Measurements from ENCODE around the gene MSS51. TPM values are rescaled to one million over a fixed set of nuclear protein-coding genes. Genes with fewer than 3 reads are reported as not detected.
"Not testable (repeated sequence)": the region's sequence is repeated elsewhere in the genome, so short reads cannot be mapped to it uniquely, and the experiment has no call there.

The MSS51 gene
- total RNA-seq, 2 experiments from 2014 or later = 2.9 to 4.1 TPM

DNA sequence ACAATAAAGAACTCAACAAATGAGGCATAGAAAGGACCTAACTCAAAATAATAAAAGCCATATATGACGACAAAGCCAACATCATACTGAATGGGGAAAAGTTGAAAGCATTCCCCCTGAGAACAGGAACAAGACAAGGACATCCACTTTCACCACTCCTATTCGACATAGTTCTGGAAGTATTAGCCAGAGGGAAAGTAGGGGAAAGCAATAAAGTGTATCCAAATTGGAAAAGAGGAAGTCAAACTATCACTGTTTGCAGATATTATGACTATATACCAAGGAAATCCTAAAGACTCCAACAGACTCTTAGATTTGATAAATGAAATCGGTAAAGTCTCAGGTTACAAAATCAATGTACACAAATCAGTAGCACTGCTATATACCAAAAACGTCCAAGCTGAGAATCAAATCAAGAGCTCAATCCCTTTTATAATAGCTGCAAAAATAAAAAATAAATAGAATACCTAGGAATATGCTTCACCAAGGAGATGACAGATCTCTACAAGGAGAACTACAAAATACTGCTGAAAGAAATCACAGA is 24.3 kb downstream of the MSS51 start:
- H3K4me1 Mint-ChIP-seq = peaks cover 43% of the 10 kb centered on the region
- DNase-seq = no peak
- H3K4me3 Mint-ChIP-seq = no peak overlapping the region
- H3K27ac Mint-ChIP-seq = no peak overlapping the region
- H3K27me3 Mint-ChIP-seq = no peaks in the 10 kb centered on the region
- H3K36me3 Mint-ChIP-seq = peaks cover 27% of the 10 kb centered on the region
- no peak for ATAC-seq
- H3K9me3 Mint-ChIP-seq (ENCODE audit: low read depth) = no peaks in the 10 kb centered on the region
- CTCF ChIA-PET = interaction anchor here (1.0 kb wide), 1 partner anchor 235 kb away, joined by 4 read pairs; no protein-coding TSS in a partner anchor

DNA sequence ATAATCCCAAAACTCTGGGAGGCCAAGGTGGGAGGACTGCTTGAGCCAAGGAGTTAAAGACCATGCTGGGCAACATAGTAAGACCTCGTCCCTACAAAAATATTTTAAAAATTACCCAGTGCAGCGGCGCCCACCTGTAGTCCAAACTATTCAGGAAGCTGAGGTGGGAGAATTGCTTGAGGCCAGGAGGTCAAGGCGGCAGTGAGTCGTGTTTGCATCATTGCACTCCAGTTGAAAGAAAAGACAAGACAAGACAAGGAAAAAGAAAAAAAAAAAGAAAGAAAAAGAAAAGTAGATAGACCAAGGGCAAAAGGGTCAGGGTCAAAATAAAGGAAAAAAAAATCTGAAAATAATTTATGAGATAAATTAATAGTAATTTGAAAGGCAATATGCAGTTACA is 25.3 kb downstream of the MSS51 start:
- DNase-seq (no peak), ATAC-seq (no peak)
- CTCF ChIA-PET = interaction anchor here (0.7 kb wide), 1 partner anchor 1044 kb away, joined by 3 read pairs; no protein-coding TSS in a partner anchor
- Mint-ChIP-seq H3K27ac (no peak overlapping the region), H3K9me3 (ENCODE audit: low read depth) (no peaks in the 10 kb centered on the region), H3K36me3 (peaks cover 28% of the 10 kb centered on the region), H3K4me1 (peaks cover 41% of the 10 kb centered on the region), H3K4me3 (no peak overlapping the region), H3K27me3 (no peaks in the 10 kb centered on the region)

DNA sequence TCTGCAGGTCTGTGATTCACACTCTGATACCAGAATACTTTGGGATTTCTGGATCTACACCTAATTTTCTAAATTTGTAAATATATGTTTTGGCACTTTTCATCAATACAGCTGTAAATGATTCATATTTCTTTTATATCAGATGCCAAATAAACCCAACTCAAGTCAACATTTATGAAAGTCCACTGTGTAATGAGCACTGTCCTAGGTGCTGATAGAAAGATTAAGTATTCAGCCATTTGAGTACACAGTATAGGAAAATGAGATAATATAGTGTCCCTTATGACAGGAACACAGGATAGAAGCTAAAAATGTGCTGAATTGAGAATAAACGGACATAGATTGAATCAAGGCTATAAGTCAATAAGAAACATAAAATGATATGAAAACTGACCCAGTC is 25.9 kb downstream of the MSS51 start:
- H3K27me3 Mint-ChIP-seq = no peaks in the 10 kb centered on the region
- CTCF ChIA-PET = interaction anchor here (0.6 to 1.5 kb wide), 3 partner anchors 16 to 1043 kb away, joined by 3 read pairs; no protein-coding TSS in a partner anchor

GRCh38 chr10:73406846-73407245 is 26.5 kb downstream of the MSS51 start:
- Mint-ChIP-seq H3K36me3 (peaks cover 31% of the 10 kb centered on the region), H3K27me3 (no peaks in the 10 kb centered on the region), H3K9me3 (ENCODE audit: low read depth) (no peaks in the 10 kb centered on the region), H3K4me1 (peaks cover 33% of the 10 kb centered on the region), H3K27ac (no peak overlapping the region), H3K4me3 (no peak overlapping the region)
- DNase-seq (no peak), ATAC-seq (no peak)
- CTCF ChIA-PET = interaction anchor here (0.6 to 1.5 kb wide), 3 partner anchors 15 to 179 kb away, joined by 3 read pairs; no protein-coding TSS in a partner anchor

More for the DNA sequence above, 25.9 kb downstream of the MSS51 start:
- no peak for DNase-seq
- no peaks in the 10 kb centered on the region for H3K9me3 Mint-ChIP-seq (ENCODE audit: low read depth)
- no peak for ATAC-seq
- H3K4me1 Mint-ChIP-seq = peaks cover 37% of the 10 kb centered on the region
- peaks cover 29% of the 10 kb centered on the region for H3K36me3 Mint-ChIP-seq
- no peak overlapping the region for H3K27ac Mint-ChIP-seq
- no peak overlapping the region for H3K4me3 Mint-ChIP-seq

GRCh38 chr10:73405556-73405955 is 27.8 kb downstream of the MSS51 start:
- Mint-ChIP-seq H3K36me3 (peaks cover 27% of the 10 kb centered on the region), H3K9me3 (ENCODE audit: low read depth) (no peaks in the 10 kb centered on the region), H3K27me3 (no peaks in the 10 kb centered on the region), H3K4me3 (no peak overlapping the region), H3K27ac (no peak overlapping the region), H3K4me1 (peaks cover 22% of the 10 kb centered on the region)
- CTCF ChIA-PET = no interaction called here
- ATAC-seq (no peak), DNase-seq (no peak)

- CTCF ChIA-PET = no interaction called here
- H3K4me3 Mint-ChIP-seq = no peak overlapping the region
- H3K27ac Mint-ChIP-seq = no peak overlapping the region
- no peaks in the 10 kb centered on the region for H3K27me3 Mint-ChIP-seq
- DNase-seq (no peak), ATAC-seq (no peak)
- H3K36me3 Mint-ChIP-seq = peaks cover 25% of the 10 kb centered on the region
- no peaks in the 10 kb centered on the region for H3K9me3 Mint-ChIP-seq (ENCODE audit: low read depth)
- H3K4me1 Mint-ChIP-seq = peaks cover 17% of the 10 kb centered on the region
Measured at GRCh38 chr10:73404690-73405089, 28.7 kb downstream of the MSS51 start.

- CTCF ChIA-PET = interaction anchor here (1.5 kb wide), 1 partner anchor 22 kb away, joined by 3 read pairs; no protein-coding TSS in a partner anchor
- DNase-seq = no peak
- H3K36me3 Mint-ChIP-seq = peaks cover 24% of the 10 kb centered on the region
- H3K27ac Mint-ChIP-seq = no peak overlapping the region
- no peaks in the 10 kb centered on the region for H3K9me3 Mint-ChIP-seq (ENCODE audit: low read depth)
- ATAC-seq = no peak
- no peak overlapping the region for H3K4me3 Mint-ChIP-seq
- peaks cover 2% of the 10 kb centered on the region for H3K4me1 Mint-ChIP-seq
- H3K27me3 Mint-ChIP-seq = no peaks in the 10 kb centered on the region
Measured at GRCh38 chr10:73401636-73402035, 31.7 kb downstream of the MSS51 start.

DNA sequence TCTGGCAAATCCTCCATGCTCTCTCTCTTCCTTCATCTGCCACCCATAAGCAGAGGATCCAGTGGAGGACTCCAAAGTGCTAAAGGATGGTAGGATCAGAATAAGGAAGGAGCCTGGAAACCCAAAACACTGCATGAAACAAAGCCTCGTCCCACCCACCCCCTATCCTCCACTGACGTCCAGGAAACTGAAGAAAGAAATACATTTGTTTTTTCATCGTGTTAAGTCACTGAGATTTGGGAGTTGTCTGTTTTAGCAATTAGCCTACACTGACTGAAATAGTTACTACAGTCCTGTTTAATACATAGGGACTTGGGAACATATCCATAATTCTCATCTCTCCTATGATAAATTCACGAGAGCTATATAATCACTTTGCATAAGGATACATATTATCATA is 34.3 kb downstream of the MSS51 start:
- DNase-seq = no peak
- H3K36me3 Mint-ChIP-seq = peaks cover 38% of the 10 kb centered on the region
- no peaks in the 10 kb centered on the region for H3K27me3 Mint-ChIP-seq
- H3K9me3 Mint-ChIP-seq (ENCODE audit: low read depth) = no peaks in the 10 kb centered on the region
- H3K27ac Mint-ChIP-seq = no peak overlapping the region
- no peaks in the 10 kb centered on the region for H3K4me1 Mint-ChIP-seq
- no peak for ATAC-seq
- CTCF ChIA-PET = interaction anchor here (2.0 kb wide), 1 partner anchor 136 kb away, joined by 4 read pairs; no protein-coding TSS in a partner anchor
- no peak overlapping the region for H3K4me3 Mint-ChIP-seq

DNA sequence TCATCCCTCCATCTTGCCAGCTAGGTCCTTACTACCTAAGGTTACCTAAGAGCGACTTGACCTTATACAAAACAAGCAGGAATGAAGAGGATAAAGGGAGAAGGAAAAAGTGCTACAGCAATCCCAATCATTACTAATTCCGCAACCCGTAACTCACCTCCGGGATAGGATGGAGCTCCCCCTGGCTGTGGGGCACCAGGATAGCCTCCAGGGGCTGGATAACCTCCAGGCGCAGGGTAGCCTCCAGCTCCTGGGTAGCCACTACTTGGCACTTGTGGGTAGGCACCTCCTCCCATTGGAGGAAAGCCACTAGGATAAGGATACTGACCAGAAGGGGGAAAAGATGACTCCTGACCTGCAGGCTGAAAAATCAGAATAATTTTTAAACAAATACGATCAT is 35.3 kb downstream of the MSS51 start:
- CTCF ChIA-PET = interaction anchor here (0.6 to 2.0 kb wide), 2 partner anchors 53 to 135 kb away, joined by 3 to 4 read pairs; no protein-coding TSS in a partner anchor
- no peak overlapping the region for H3K27ac Mint-ChIP-seq
- no peaks in the 10 kb centered on the region for H3K4me1 Mint-ChIP-seq
- no peak for ATAC-seq
- H3K4me3 Mint-ChIP-seq = no peak overlapping the region
- DNase-seq = no peak
- H3K9me3 Mint-ChIP-seq (ENCODE audit: low read depth) = no peaks in the 10 kb centered on the region
- H3K27me3 Mint-ChIP-seq = no peaks in the 10 kb centered on the region
- H3K36me3 Mint-ChIP-seq = peaks cover 42% of the 10 kb centered on the region

DNA sequence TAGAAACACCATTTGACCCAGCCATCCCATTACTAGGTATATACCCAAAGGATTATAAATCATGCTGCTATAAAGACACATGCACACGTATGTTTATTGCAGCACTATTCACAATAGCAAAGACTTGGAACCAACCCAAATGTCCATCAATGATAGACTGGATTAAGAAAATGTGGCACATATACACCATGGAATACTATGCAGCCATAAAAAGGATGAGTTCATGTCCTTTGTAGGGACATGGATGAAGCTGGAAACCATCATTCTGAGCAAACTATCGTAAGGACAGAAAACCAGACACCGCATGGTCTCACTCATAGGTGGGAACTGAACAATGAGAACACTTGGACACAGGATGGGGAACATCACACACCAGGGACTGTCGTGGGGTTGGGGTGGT is 39.0 kb downstream of the MSS51 start:
- H3K27me3 Mint-ChIP-seq; H3K4me1 Mint-ChIP-seq; H3K4me3 Mint-ChIP-seq; ATAC-seq; DNase-seq; CTCF ChIA-PET; H3K9me3 Mint-ChIP-seq (ENCODE audit: low read depth); H3K27ac Mint-ChIP-seq: not testable (repeated sequence)
- H3K36me3 Mint-ChIP-seq = peaks cover 47% of the 10 kb centered on the region

DNA sequence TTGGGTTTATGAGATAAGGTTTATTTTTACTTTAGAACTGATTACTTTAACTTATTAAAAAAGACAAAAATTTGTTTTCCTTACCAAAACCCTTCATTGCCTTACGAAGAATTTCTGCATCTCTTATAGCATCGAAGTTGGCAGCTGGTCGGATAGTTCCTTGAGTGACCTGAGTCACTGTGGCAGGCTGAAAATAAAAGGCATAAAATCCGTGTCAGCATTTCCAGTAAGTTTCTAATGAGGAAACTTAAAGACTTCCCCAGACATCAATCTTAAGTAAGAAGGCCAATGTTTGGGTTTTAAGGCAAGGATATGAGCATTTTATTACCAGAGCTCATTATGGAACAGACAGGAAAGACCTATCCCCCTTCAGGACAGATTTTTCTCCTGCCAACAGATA is 45.1 kb downstream of the MSS51 start:
- ATAC-seq = no peak
- no peak overlapping the region for H3K4me3 Mint-ChIP-seq

GRCh38 chr10:73386583-73386982 is 46.8 kb downstream of the MSS51 start:
- Mint-ChIP-seq H3K27me3 (no peaks in the 10 kb centered on the region), H3K4me1 (no peaks in the 10 kb centered on the region), H3K9me3 (ENCODE audit: low read depth) (no peaks in the 10 kb centered on the region), H3K36me3 (peaks cover 51% of the 10 kb centered on the region), H3K4me3 (no peak overlapping the region), H3K27ac (no peak overlapping the region)
- no peak for DNase-seq
- CTCF ChIA-PET = no interaction called here
- ATAC-seq = no peak

More for the DNA sequence above, 45.1 kb downstream of the MSS51 start:
- Mint-ChIP-seq H3K27me3 (no peaks in the 10 kb centered on the region), H3K9me3 (ENCODE audit: low read depth) (no peaks in the 10 kb centered on the region), H3K27ac (no peak overlapping the region), H3K4me1 (no peaks in the 10 kb centered on the region), H3K36me3 (peaks cover 48% of the 10 kb centered on the region)
- no peak for DNase-seq
- CTCF ChIA-PET = no interaction called here

DNA sequence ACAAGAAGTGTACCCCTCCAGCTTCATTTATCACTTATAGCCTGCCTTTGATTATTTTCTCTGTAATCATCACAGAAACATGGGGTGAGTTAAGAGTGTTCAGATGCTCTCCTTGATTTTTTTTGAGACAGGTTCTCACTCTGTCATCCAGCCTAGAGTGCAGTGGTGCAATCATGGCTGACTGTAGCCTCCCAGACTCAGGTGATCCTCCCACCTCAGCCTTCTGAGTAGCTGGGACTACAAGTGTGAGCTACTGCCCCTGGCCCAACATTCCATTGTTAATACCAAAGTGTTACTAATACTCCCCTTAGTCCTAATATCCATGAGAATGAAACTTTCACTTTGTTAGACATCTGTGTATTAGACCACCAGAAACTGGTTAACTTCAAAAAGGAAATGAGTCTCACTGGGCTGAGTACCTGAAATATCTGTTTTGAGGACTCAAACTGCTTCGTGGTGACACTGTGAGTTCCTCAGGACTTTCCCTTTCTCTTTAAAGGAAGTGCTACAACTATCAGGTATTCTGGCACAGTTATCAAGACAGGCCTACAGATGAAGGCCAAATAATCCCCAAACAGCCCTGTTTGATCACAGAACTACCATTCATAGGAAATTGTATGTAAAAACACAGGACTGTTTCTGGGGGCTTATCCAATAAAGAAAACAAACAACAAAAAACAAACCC is 54.2 kb downstream of the MSS51 start:
- H3K9me3 Mint-ChIP-seq (ENCODE audit: low read depth) = no peaks in the 10 kb centered on the region
- CTCF ChIA-PET = interaction anchor here (1.0 to 3.0 kb wide), 2 partner anchors 20 to 22 kb away, joined by 3 to 8 read pairs; partner anchors contain the start of gene CFAP70
- no peaks in the 10 kb centered on the region for H3K27me3 Mint-ChIP-seq
- ATAC-seq (peak; percentile 72), DNase-seq (no peak)
- no peak overlapping the region for H3K4me3 Mint-ChIP-seq
- peaks cover 49% of the 10 kb centered on the region for H3K36me3 Mint-ChIP-seq
- peaks cover 17% of the 10 kb centered on the region for H3K4me1 Mint-ChIP-seq
- peak overlapping the region; percentile 71 for H3K27ac Mint-ChIP-seq

GRCh38 chr10:73376679-73377078 is 56.7 kb downstream of the MSS51 start:
- Mint-ChIP-seq H3K27ac (no peak overlapping the region), H3K27me3 (no peaks in the 10 kb centered on the region), H3K36me3 (peaks cover 53% of the 10 kb centered on the region), H3K4me1 (peaks cover 17% of the 10 kb centered on the region), H3K9me3 (ENCODE audit: low read depth) (no peaks in the 10 kb centered on the region), H3K4me3 (no peak overlapping the region)
- ATAC-seq = no peak
- no peak for DNase-seq
- CTCF ChIA-PET = no interaction called here

All from activated CD8-positive, alpha-beta memory T cell treated with anti-CD3 and anti-CD28 coated beads, Interleukin-2, amount 10 ng/mL, durations not matched to agents 7 days and 5 days (primary cell).